Prostate gland (tissue), 2 donors: ENCODE results near the gene TMEM74B. TPM values are rescaled to one million over a fixed set of nuclear protein-coding genes. Genes with fewer than 3 reads are reported as not detected.

Experiments
- DNase-seq: peaks from one replicate; pipeline ENCODE4 v3.0.0-alpha.2; 2019; ENCODE audit warnings: low spot score
- H3K27ac ChIP-seq, 2 donors: fragments of 200-600 bp; sonication (generic); 2 replicates each; pipeline ENCODE4 v1.5.1; 2017 to 2019
- H3K27me3 ChIP-seq: fragments of 200-600 bp; sonication (generic); replicated peaks from 2 replicates; pipeline ENCODE4 v1.5.1; 2019; ENCODE audit not compliant: insufficient read depth
- H3K36me3 ChIP-seq, 2 donors: fragments of 200-600 bp; sonication (generic); 1 replicate in 1 of 2; 2 replicates in 1 of 2; pipeline versions ENCODE4 v1.5.1 to v1.8.1; 2017 to 2019
- H3K4me1 ChIP-seq: fragments of 200-600 bp; sonication (generic); replicated peaks from 2 replicates; pipeline ENCODE4 v1.5.1; 2019
- H3K4me3 ChIP-seq, 2 donors: fragments of 200-600 bp; sonication (generic); 2 replicates each; pipeline ENCODE4 v1.5.1; 2017 to 2019
- H3K9me3 ChIP-seq: fragments of 200-600 bp; sonication (generic); 2 replicates; pipeline ENCODE4 v1.5.1; 2017
- CTCF ChIP-seq, 4 experiments: fragments of 200-600 bp in 2 of 4; fragments of 450-650 bp in 2 of 4; sonication (generic) in 2 of 4; IDR thresholded peaks; 1 replicate in 3 of 4; 2 replicates in 1 of 4; pipeline ENCODE4 v1.5.1; 2016 to 2019; ENCODE audit warnings: antibody characterized with exemption in 4 of 4, mild to moderate bottlenecking in 2 of 4, moderate library complexity in 2 of 4
- POLR2A ChIP-seq: fragments of 450-650 bp; IDR thresholded peaks from one replicate; pipeline ENCODE4 v1.6.1; 2016; ENCODE audit warnings: antibody characterized with exemption, mild to moderate bottlenecking
- POLR2AphosphoS5 ChIP-seq: sonication (generic); formaldehyde crosslinking; IDR thresholded peaks from one replicate; pipeline ENCODE4 v1.6.1; 2017; ENCODE audit warnings: antibody characterized with exemption
- WGBS: methylation state at CpG from one replicate; pipeline ENCODE4 v1.1.5; 2018; 5-methylcytosine and 5-hydroxymethylcytosine counted together
- intact Hi-C: fragments of 100-400 bp; cut with DNase I; formaldehyde crosslinking; loops from one replicate; pipeline ENCODE4 v1.14.2; 2022
- total RNA-seq, 2 donors: library from RNA; depleted of rRNA; stranded (reverse); fragments of >200 nt; gene quantifications; one replicate each; pipeline ENCODE4 v1.1.0, GENCODE V29; 2016

The TMEM74B gene
- total RNA-seq, 2 donors from 2014 or later, result 0.59 to 3.6 TPM

GRCh38 chr20:1203630-1204029 is 18.8 kb upstream of the TMEM74B start:
- H3K4me1 ChIP-seq, result no peaks in the 10 kb centered on the region
- TF ChIP-seq POLR2AphosphoS5 (no peak), CTCF (IDR thresholded peaks at IDR 0.05) (no peak), POLR2A (no peak)
- 67% methylated on average over 5 of the region's 5 CpGs for WGBS
- no peak for DNase-seq
- no peaks in the 10 kb centered on the region for H3K9me3 ChIP-seq
- no peaks in the 10 kb centered on the region for H3K36me3 ChIP-seq
- no peak overlapping the region for H3K27ac ChIP-seq
- H3K27me3 ChIP-seq, result no peaks in the 10 kb centered on the region
- H3K4me3 ChIP-seq, result no peak overlapping the region
- intact Hi-C loops, result no loop called here

- Histone ChIP-seq H3K4me1 (no peaks in the 10 kb centered on the region), H3K4me3 (no peak within 1 kb of the TSS), H3K27me3 (no peaks in the 10 kb centered on the region), H3K36me3 (no peaks in the 10 kb centered on the region), H3K9me3 (no peaks in the 10 kb centered on the region), H3K27ac (no peak within 1 kb of the TSS)
- intact Hi-C loops, result no loop called here
- no peak for DNase-seq
- WGBS, result 63% methylated on average over 5 of the region's 5 CpGs
- TF ChIP-seq POLR2A (no peak), POLR2AphosphoS5 (no peak), CTCF (IDR thresholded peaks at IDR 0.05) (no peak)
These were observed 18.2 kb upstream of the TMEM74B start, which contains the start of gene C20orf202 for GRCh38 chr20:1202762-1203504. Gene C20orf202 (plus strand): TSS chr20:1203454. CDS start chr20:1203586, 132 bp downstream.

GRCh38 chr20:1199964-1200363 is 15.2 kb upstream of the TMEM74B start:
- H3K4me3 ChIP-seq, result no peak overlapping the region
- TF ChIP-seq POLR2A (no peak), CTCF (IDR thresholded peaks at IDR 0.05) (no peak), POLR2AphosphoS5 (no peak)
- H3K4me1 ChIP-seq, result no peaks in the 10 kb centered on the region
- WGBS, result 79% methylated on average over 1 of the region's 1 CpG
- no peak overlapping the region for H3K27ac ChIP-seq
- intact Hi-C loops, result no loop called here
- H3K36me3 ChIP-seq, result no peaks in the 10 kb centered on the region
- DNase-seq, result no peak
- no peaks in the 10 kb centered on the region for H3K9me3 ChIP-seq
- H3K27me3 ChIP-seq, result no peaks in the 10 kb centered on the region

- TF ChIP-seq POLR2A (no peak), CTCF (IDR thresholded peaks at IDR 0.05) (no peak), POLR2AphosphoS5 (no peak)
- no peaks in the 10 kb centered on the region for H3K9me3 ChIP-seq
- no peaks in the 10 kb centered on the region for H3K36me3 ChIP-seq
- no peaks in the 10 kb centered on the region for H3K27me3 ChIP-seq
- intact Hi-C loops, result no loop called here
- H3K27ac ChIP-seq, result no peak overlapping the region
- DNase-seq, result no peak
- 76% methylated on average over 7 of the region's 7 CpGs for WGBS
- H3K4me1 ChIP-seq, result no peaks in the 10 kb centered on the region
- no peak overlapping the region for H3K4me3 ChIP-seq
These were observed 14.6 kb upstream of the TMEM74B start for GRCh38 chr20:1199212-1199873.
